Activated CD8-positive, alpha-beta memory T cell treated with anti-CD3 and anti-CD28 coated beads, Interleukin-2, amount 50 U/mL, for 1 hour (primary cell): ENCODE measurements around the gene CISD3.
"Not testable (repeated sequence)": the region's sequence is repeated elsewhere in the genome, so short reads cannot be mapped to it uniquely, and the experiment has no call there.

Source experiments
- DNase-seq: peaks from one replicate; pipeline ENCODE4 v3.0.0-alpha.2; 2020; ENCODE audit errors: extremely low read depth

The CISD3 gene

DNA sequence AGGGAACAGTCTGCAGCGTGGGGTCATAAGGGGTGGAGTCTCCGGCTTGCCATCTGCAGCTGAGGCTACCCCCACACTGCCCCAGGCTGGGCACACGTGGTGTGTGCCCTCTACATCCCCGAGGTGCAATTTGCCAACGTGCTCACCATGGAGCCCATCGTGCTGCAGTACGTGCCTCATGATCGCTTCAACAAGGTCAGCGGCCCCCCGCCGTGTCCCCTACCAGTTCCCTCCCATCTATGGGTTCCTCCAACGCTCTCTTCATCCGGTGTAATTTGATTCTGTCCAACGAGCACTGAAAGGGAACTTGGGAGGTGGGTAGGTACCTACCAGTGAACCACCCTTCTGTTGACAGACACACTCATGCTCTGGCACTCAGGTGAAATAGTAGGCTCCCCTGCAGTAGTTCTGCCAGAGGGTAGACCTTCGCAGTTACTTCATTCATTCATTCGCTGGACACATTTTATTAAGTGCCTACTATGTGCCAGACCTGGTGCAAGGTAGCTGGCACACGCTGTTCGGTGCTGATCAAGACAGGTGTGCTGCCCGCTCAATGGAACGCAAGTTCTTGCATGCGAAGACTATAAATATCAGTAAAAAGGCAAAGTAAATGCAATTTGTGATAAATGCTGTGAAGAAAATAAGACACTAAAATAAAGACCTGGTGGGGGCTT lies 22.3 kb upstream of the CISD3 start:
- no peak for DNase-seq

DNA sequence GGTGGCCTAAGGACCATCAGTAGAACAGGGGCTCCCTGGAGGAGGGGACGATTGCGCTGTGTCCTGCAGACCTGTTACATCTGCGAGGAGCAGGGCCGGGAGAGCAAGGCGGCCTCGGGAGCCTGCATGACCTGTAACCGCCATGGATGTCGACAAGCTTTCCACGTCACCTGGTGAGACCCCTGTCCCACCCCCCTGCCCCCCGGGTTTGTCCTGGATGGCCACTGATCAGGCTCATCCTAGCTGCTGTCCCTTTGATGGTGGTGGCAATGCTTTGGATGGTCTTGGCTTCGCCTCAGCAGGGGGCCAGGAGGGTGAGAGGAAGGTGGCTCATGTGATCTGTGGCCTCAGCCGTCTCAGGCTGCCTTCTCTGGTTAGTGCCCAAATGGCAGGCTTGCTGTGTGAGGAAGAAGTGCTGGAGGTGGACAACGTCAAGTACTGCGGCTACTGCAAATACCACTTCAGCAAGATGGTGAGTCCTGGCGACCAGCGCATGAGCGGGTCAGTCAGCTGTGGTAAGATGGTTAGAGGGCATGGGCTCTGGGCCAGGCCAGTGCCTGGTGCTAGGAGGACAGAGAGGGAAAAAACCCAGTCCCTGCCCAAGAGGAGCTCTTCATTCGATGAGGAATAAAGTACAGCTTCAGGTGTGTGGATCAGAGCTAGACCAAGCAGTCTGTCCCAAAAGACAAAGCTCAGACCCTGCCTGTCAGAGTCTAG lies 20.9 kb upstream of the CISD3 start:
- no peak for DNase-seq

DNA sequence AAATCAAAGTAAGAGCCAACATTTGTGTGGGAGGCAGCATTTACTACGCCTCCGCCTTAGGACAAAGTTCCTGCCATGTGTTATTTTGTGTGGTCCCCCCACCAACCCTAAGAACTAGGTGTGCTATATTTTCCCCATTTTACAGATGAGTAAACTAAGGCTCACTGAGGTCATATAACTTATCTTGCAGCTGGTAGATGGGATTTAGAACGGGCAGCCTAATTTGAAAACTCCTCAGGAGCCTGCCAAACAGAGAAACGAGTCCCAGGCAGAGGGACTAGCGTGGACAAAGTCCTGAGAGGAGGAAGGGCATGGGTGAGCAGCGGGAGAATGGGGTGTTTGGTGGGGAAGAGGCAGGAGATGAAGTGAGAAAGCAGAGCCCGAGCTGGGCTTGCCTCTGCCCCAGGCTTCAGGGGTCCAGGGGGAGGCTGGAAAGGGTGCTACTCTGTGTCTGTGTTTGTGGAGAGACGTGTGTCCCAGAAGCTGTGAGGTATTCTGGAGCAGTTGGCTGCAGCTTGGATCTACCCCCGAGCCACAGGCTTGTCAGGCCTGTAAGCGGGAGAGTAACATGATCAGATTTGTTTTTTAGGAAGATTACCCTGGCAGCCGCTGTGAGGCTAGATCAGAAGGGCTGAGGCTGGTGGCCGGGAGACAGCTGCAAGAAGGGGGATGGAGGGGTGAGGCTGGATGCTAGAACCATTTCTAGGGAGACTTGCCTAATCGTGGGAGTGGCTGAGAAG lies 20.1 kb upstream of the CISD3 start:
- no peak for DNase-seq

DNA sequence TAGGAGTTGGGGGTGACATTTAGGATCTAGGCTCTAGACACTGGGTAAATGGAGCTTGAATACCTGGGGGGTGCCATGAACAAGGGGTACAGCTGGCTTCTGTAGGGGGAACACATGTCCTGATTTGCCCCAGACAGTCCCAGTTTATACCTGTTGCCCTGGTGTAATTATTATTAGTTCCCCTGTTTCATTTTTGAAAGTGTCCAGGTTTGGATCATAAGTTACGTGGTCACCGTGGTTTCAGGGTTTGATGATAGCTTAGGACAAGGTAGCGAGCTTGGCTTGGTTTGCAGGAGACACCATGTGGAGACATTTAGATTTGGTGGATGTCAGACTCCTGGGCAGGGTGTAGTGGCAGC lies 19.6 kb upstream of the CISD3 start:
- DNase-seq: no peak

DNA sequence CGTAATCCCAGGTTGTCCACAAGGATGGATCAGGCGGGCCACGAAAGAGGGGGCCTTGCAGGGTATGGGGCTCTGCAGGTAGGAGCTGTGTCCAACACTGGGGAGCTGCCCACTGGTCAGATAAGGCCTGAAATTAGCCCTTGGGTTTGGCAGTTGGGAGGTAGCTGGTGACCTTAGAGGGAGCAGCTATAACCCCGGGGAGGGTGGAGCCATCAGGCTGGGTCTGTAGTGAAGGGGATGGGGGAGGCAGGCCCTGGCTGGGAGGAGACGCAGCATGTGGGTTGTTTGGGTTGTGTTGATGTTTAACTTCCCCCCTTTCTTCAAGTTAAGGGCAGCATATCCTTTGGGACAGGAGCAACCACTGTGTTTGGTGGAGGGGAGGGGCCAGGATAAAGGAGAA lies 19.2 kb upstream of the CISD3 start:
- DNase-seq: no peak

DNA sequence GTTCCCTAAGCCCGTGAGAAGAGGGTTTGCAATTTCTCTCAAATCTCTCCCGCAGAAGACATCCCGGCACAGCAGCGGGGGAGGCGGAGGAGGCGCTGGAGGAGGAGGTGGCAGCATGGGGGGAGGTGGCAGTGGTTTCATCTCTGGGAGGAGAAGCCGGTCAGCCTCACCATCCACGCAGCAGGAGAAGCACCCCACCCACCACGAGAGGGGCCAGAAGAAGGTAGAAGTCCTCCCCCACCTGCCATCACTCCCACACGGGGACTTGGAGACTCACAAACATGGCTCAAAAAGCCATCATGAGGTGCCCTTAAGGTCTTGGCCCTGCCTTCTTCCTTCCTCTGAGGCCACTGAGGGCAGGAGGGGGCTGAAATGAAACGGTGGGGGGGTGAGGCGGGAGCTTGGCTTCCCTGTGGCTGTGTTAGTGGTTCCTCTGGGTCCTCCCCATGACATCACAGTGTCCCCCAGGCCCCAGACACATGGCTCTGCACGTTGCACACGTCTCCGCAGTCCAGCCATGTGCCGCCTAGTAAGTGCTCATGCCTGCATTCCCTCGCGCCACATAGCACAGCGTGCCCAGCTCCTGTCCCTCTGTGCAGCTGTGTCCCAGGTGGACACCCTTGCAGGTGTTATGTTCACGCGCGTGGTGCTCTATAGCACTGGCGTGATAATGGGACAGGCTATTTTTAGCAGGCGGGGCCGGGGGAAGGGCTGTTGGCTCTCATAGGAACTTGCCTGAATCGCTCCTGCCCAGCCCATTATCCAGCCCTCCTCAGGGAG lies 18.2 kb upstream of the CISD3 start:
- no peak for DNase-seq

DNA sequence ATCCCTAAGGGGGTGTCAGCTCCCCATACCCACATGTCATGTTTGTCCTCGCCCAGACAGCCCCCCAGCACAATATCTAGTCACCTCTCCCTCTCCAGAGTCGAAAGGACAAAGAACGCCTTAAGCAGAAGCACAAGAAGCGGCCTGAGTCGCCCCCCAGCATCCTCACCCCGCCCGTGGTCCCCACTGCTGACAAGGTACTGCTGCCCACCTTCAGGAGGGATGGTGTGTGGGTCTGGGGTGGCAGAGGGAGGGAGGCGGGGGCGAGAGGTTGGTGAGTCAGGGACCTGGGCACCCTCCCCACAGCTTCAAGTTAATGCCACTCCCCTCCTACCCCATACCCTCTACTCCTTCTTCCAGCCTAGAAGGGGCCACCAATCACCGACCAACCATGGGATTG lies 17.5 kb upstream of the CISD3 start:
- DNase-seq: no peak

DNA sequence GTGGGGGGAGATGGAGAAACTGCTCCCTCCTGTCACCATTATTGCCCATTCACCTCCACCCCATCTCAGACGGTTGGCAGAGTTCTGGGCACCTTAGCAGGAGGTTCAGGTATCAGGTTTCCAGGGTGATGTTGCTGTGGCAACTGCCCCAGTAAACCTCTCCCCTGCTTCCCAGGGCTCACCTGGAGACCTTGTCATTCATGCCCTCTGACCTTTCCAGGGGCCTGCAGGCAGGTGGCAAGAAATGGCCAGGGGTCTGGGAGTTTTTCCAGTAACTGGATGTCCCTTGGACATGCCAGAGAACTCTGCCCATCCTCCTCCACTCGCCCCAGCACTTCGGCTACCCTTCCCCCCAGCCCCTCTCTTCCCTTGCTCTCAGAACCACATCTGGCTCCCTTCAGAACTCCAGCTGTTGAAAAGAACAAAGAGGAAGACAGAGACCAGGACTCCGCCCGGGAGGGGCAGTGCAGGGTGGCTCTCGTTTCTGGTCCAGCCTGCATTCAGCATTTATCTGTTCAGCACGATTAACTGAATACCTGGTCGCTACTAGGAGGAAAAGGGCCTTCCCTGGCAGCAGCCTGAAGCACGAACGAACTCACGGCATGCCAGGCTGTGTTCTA lies 16.6 kb upstream of the CISD3 start:
- no peak for DNase-seq

DNA sequence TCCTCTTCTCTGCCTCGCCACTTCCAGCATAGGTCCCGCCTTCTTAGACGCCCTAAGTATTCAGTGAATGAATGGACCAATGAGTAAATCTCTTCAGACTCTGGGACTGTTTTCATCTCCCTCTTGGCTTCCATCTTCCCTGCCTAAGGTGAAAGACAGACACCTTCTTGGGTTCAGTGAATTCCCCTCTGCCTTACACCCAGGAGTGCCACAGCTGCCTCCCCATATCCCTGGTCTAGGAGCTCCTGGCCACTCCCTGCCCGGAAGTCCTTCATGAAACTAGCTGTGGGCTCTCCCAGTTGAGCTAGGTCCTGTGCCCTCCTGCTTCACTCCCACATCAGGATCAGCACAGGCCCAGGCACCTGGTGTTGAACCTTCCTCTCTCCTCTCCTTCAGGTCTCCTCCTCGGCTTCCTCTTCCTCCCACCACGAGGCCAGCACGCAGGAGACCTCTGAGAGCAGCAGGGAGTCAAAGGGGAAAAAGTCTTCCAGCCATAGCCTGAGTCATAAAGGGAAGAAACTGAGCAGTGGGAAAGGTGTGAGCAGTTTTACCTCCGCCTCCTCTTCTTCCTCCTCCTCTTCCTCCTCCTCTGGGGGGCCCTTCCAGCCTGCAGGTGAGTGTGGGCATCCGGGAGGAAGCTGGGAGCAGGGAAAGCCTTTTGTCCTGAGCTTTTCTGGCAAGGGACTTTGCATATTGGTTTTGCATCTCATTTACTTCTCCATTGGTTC lies 14.8 kb upstream of the CISD3 start:
- no peak for DNase-seq

DNA sequence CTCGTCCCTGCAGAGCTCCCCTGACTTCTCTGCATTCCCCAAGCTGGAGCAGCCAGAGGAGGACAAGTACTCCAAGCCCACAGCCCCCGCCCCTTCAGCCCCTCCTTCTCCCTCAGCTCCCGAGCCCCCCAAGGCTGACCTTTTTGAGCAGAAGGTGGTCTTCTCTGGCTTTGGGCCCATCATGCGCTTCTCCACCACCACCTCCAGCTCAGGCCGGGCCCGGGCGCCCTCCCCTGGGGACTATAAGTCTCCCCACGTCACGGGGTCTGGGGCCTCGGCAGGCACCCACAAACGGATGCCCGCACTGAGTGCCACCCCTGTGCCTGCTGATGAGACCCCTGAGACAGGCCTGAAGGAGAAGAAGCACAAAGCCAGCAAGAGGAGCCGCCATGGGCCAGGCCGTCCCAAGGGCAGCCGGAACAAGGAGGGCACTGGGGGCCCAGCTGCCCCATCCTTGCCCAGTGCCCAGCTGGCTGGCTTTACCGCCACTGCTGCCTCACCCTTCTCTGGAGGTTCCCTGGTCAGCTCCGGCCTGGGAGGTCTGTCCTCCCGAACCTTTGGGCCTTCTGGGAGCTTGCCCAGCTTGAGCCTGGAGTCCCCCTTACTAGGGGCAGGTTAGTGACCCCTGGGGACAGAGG lies 13.7 kb upstream of the CISD3 start:
- DNase-seq: no peak

DNA sequence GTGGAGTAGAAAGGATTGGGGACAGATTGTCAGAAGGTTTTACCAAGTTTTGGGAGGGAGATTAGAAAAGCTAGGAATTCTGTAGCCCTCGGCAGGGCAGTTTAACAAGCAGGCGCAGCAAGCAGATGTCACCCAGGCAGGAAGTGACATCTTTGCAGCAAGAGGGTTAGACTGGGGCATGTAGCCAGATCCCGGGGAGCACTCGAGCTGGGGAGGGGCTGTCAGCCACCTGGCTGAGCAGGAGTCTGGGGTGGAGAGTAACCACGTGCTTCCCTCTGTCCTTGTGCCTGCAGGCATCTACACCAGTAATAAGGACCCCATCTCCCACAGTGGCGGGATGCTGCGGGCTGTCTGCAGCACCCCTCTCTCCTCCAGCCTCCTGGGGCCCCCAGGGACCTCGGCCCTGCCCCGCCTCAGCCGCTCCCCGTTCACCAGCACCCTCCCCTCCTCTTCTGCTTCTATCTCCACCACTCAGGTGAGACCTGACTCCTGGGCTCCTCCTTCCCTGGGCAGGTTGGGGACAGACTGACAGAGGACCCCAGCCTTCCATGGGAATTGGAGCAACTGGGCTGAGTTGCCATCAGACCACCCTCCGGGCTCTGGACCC lies 12.9 kb upstream of the CISD3 start:
- no peak for DNase-seq

DNA sequence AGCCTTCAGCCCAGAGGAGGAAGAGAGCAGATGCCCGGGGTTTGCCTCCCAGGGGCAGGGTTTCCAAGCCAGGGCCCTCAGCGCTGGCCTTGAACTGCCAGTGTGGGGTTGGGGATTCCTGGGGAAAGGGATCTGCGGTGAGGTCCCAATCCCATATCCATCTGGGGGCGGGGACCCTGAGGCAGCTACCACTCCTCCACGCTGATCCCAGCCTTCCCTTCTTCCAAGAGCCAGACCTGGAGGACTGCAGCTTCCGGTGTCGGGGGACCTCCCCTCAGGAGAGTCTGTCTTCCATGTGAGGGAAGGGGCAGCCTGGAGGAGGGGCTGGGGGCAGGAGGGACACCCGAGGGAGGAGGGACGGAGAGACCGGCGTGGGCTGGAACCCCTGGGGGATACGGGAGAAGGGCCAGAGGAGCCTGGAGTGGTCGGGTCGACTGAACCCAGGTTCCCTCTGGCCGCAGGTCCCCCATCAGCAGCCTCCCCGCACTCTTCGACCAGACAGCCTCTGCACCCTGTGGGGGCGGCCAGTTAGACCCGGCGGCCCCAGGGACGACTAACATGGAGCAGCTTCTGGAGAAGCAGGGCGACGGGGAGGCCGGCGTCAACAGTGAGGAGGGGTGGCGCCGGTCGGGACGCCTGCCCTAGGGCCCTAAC lies 10.7 kb upstream of the CISD3 start:
- no peak for DNase-seq

DNA sequence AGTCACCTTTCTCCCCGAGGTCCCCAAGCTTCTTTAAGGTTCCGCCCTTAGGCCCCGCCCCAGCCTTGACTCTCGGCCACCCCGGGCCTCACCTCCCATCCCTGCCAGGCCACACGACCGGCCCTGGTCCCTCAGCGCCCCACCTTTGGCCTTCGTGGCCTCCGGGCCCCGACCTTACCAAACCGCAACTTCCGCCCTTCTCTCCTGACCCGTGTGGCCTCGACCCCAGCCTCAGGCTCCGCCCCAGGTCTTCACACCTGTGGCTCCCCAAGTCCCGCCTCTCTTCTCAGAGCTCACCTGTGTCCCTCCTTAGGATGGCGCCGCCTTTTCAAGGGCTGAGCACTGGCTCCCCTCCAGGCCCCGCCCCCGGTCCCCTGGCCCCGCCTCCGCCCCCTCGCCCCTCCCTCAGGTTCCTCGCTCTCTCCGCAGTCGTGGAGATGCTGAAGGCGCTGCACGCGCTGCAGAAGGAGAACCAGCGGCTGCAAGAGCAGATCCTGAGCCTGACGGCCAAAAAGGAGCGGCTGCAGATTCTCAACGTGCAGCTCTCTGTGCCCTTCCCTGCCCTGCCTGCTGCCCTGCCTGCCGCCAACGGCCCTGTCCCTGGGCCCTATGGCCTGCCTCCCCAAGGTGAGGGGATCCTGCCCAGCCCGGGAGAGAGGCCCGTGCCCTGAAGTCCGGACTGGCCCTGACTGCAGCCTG lies 10.0 kb upstream of the CISD3 start:
- DNase-seq: no peak

DNA sequence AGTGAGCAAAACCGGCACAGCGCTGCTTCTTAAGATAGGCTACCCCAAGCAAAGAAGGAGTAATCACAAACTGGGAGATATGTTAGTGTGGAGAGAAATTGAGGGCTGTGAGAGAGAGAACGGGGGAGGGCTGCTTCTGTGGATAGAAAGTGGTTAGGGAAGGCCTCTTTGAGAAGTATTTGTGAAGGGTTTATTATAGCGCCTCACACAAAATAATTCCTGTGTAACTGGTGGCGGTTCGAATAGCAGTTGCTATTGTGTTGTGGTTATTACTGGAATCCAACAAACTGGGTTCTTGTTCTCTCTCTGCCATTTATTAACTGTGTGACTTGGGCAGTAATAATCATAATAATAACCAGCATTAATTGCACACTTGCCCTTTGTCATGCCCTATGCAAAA lies 9.2 kb upstream of the CISD3 start:
- DNase-seq: no peak

DNA sequence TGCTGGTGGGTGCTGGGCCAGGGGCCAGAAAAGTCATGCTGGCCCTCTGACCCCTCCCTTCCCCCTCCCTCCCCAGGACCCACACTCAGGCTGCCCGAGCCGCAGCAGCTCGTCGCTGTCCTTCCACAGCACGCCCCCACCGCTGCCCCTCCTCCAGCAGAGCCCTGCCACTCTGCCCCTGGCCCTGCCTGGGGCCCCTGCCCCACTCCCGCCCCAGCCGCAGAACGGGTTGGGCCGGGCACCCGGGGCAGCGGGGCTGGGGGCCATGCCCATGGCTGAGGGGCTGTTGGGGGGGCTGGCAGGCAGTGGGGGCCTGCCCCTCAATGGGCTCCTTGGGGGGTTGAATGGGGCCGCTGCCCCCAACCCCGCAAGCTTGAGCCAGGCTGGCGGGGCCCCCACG lies 8.3 kb upstream of the CISD3 start:
- DNase-seq: no peak

DNA sequence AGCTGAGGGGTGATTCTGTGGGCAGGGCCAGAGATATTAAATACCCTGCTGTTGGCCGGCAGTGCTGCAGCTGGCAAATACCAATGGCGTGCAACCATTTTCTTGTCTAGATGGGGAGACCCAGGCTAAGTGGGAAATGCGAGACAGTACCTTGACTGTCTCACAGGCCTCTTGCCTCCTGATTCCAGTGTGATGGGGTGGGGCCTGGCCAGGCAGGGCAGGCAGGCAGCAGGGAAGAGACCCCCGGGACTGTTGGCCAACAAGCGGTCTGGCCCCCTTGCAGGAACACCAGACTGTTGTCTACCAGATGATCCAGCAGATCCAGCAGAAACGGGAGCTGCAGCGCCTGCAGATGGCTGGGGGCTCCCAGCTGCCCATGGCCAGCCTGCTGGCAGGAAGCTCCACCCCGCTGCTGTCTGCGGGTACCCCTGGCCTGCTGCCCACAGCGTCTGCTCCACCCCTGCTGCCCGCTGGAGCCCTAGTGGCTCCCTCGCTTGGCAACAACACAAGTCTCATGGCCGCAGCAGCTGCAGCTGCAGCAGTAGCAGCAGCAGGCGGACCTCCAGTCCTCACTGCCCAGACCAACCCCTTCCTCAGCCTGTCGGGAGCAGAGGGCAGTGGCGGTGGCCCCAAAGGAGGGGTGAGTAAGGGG lies 5.7 kb upstream of the CISD3 start:
- DNase-seq: no peak

DNA sequence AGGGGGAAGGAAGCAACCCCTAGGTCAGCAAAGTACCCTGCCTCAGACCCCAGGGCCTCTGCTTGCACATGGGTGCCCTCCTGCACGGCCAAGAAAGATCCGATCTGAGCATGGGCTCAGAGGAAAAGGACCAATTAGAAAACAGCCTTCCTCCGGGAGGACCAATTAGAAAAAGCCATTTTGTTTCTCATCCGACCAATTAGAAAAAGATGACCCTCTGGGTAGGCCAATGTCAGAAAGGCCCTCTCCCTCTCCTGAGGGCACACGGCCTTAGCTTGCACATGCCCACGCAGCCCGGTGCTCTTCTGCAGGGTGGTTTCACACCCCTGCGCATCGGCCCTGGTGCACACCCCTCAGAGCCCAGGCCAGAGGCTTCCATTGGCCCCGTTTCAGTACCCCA lies 5.1 kb upstream of the CISD3 start:
- no peak for DNase-seq

DNA sequence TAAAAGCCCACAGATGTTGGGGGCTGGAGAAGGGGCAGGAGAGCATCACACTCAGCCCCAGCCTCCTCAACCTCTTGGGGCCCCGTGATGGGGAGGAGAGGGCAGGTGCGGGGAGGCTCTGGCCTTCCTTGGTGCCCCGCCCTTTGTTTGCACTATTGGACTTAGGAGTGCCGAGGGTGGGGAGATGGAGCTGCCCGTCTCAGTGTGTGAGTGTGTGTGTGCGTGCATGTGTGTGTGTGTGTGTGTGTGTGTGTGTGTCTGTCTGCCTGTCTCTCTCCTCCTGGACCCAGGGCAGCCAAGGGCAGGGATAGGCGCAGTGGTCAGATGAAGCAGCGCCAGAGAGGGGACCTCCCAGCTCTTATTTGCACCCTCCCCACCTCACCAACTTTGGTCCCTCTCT lies 4.0 kb upstream of the CISD3 start:
- not testable (repeated sequence) for DNase-seq

DNA sequence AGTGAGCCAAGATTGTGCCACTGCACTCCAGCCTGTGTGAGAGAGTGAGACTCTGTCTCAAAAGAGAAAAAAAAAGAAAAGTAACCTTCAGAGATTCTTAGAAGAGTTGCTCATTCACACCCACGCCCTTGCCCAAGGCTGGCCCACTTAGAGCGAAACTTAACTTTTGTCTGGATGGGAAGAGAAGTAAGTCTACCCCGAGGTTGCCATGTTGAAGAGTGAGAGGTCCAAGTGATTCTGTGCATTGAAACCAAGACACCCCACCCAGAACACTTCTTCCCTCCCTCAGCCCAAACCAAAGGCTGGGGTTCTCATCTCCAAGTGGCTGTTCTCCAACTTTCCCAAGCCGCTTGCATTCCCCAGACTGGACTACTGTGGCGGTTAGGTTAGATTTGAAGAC lies 2.4 kb upstream of the CISD3 start:
- DNase-seq: no peak
